HepG2 (cell line): ENCODE data around the gene IGDCC3.

Experiments
- FOSL1 ChIP-seq: sonication (generic); formaldehyde crosslinking; IDR thresholded peaks from 2 replicates; pipeline ENCODE4 v1.9.0; 2021; ENCODE audit warnings: missing genetic modification reagents, borderline replicate concordance
- GABPA ChIP-seq, 2 experiments: IDR thresholded peaks; 2 replicates each; pipeline ENCODE4 v1.6.1; 2011 to 2016; ENCODE audit warnings: low read depth in 2 of 2, low read length in 1 of 2, missing biosample characterization in 1 of 2, missing genetic modification characterization in 1 of 2
- HDAC2 ChIP-seq: sonication (generic); formaldehyde crosslinking; IDR thresholded peaks from 2 replicates; pipeline ENCODE4 v1.4.0; 2020; ENCODE audit warnings: missing genetic modification reagents
- KLF13 ChIP-seq: sonication (generic); formaldehyde crosslinking; IDR thresholded peaks from 2 replicates; pipeline ENCODE4 v1.4.0; 2020; ENCODE audit warnings: mild to moderate bottlenecking, missing genetic modification reagents
- SMC3 ChIP-seq: IDR thresholded peaks from 2 replicates; pipeline ENCODE4 v1.6.1; 2011; ENCODE audit warnings: low read length, improper control_type of control experiment
- TARDBP ChIP-seq: sonication (generic); formaldehyde crosslinking; IDR thresholded peaks from 2 replicates; pipeline ENCODE4 v1.8.0; 2022; ENCODE audit warnings: mild to moderate bottlenecking, missing genetic modification reagents
- TOE1 ChIP-seq: sonication (generic); formaldehyde crosslinking; IDR thresholded peaks from 2 replicates; pipeline ENCODE4 v1.4.0; 2020; ENCODE audit warnings: mild to moderate bottlenecking, missing genetic modification reagents
- WIZ ChIP-seq: sonication (generic); formaldehyde crosslinking; IDR thresholded peaks from 2 replicates; pipeline ENCODE4 v1.5.1; 2020; ENCODE audit warnings: mild to moderate bottlenecking, missing genetic modification reagents
- XBP1 ChIP-seq: sonication (generic); formaldehyde crosslinking; IDR thresholded peaks from 2 replicates; pipeline ENCODE4 v1.5.0; 2020; ENCODE audit warnings: missing genetic modification reagents
- ZNF20 ChIP-seq: sonication (generic); formaldehyde crosslinking; IDR thresholded peaks from 2 replicates; pipeline ENCODE4 v1.4.0; 2020; ENCODE audit warnings: mild to moderate bottlenecking, moderate library complexity, missing genetic modification reagents
- ZNF274 ChIP-seq: sonication (generic); formaldehyde crosslinking; IDR thresholded peaks from 2 replicates; pipeline ENCODE4 v1.5.1; 2020; ENCODE audit warnings: mild to moderate bottlenecking, missing genetic modification reagents
- ZNF367 ChIP-seq: sonication (generic); formaldehyde crosslinking; IDR thresholded peaks from 2 replicates; pipeline ENCODE4 v1.4.0; 2020; ENCODE audit warnings: missing genetic modification reagents, borderline replicate concordance
- TF ChIP-seq, protein P1 (sequence below): sonication (generic); formaldehyde crosslinking; IDR thresholded peaks from 2 replicates; pipeline ENCODE4 v1.5.0; 2020; ENCODE audit warnings: mild to moderate bottlenecking, missing genetic modification reagents, borderline replicate concordance

DNA sequence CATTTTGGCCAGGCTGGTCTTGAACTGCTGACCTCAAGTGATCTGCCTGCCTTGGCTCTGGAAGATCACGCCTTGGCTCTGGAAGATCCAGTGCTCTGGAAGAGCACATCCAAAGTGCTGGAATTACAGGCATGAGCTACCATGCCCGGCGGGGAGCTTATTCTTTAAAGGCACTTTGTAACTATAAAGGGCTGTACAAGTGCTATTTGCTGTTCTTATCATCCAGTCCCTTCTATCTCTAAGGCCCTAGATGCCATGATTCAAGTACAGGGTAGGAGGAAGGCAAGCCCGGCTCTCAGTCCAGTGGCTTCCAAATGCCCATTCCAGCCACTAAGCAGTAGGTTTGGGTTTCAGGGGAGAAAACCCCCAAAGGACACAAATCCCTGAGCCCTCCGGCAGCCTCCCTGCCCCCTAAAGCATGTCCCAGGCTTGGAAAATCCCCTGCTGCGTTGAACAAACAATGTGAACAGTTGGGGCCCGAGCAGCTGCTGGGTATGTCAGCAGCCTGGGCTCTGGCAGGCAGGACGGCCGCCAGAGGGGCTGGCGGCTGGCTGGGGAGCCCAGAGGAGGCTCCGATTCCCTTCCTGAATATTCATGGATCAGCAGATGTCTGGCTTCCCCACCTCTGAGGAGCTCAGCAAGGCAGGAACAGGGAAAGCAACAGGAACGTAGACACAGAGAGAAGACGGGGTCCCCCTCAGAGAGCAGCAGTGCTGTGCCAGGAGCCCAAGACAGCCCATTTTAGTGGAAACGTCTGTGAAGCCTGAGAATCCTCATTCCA, 37.2 kb upstream of the IGDCC3 start:
- TF ChIP-seq ZNF20 (CRISPR knock-in tag) (no peak), TARDBP (CRISPR knock-in tag) (no peak), TOE1 (CRISPR knock-in tag) (no peak), KLF13 (CRISPR knock-in tag) (no peak), HDAC2 (CRISPR knock-in tag) (no peak), WIZ (CRISPR knock-in tag) (no peak), GABPA (IDR thresholded peaks at IDR 0.05; ENCODE audit: low read depth, low read length) (no peak), GABPA (CRISPR knock-in tag; IDR thresholded peaks at IDR 0.05; ENCODE audit: low read depth) (no peak), ZNF367 (CRISPR knock-in tag) (no peak), SMC3 (no peak), XBP1 (no peak), ZNF274 (no peak), FOSL1 (CRISPR knock-in tag) (no peak)
- TF ChIP-seq, protein P1, sequence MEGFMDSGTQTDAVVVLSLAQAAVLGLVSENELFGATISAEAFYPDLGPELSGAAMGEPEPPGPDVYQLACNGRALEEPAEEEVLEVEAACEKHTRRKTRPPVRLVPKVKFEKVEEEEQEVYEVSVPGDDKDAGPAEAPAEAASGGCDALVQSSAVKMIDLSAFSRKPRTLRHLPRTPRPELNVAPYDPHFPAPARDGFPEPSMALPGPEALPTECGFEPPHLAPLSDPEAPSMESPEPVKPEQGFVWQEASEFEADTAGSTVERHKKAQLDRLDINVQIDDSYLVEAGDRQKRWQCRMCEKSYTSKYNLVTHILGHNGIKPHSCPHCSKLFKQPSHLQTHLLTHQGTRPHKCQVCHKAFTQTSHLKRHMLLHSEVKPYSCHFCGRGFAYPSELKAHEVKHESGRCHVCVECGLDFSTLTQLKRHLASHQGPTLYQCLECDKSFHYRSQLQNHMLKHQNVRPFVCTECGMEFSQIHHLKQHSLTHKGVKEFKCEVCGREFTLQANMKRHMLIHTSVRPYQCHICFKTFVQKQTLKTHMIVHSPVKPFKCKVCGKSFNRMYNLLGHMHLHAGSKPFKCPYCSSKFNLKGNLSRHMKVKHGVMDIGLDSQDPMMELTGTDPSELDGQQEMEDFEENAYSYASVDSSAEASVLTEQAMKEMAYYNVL (CRISPR knock-in tag): no peak
